Measurements from ENCODE around the gene LMAN1L.

GRCh38 chr15:74830868-74831267, 18.2 kb downstream of the LMAN1L start:
- no peak for TF ChIP-seq CTCF (IDR thresholded peaks at IDR 0.05)
- no peak for TF ChIP-seq POLR2A (IDR thresholded peaks at IDR 0.05)

Measured in thyroid gland (tissue), 4 donors.